IMR-90 (cell line): ENCODE measurements around the gene YTHDF2. TPM values are rescaled to one million over a fixed set of nuclear protein-coding genes. Genes with fewer than 3 reads are reported as not detected.

Experiments
- ATAC-seq: fragments of 200-7000 bp; cut with Tn5 transposase; 2 replicates; pipeline ENCODE4 v1.9.1; 2020; ENCODE audit warnings: low read depth, mild to moderate bottlenecking, moderate library complexity
- BruUV-seq: library from RNA; stranded (reverse); fragments of 400-500 nt; replicated peaks from 2 replicates; lab custom pipeline; 2021; lab: Mats Ljungman, UMichigan
- CTCF ChIA-PET: fragments of 300-600 bp; formaldehyde crosslinking; extraction: SDS; loops from one replicate; lab custom pipeline; 2021; ENCODE audit warnings: antibody characterized with exemption; lab: Yijun Ruan, JAX
- POLR2A ChIA-PET: fragments of 300-600 bp; sonication (Branson Sonifier 250); formaldehyde crosslinking; loops from one replicate; lab custom pipeline; 2022; ENCODE audit warnings: antibody characterized with exemption; ENCODE audit not compliant: unreplicated experiment; lab: Charles Lee
- DNase-seq: peaks from one replicate; pipeline ENCODE4 v3.0.0; 2013
- H2AFZ ChIP-seq: replicated peaks from 2 replicates; pipeline ENCODE3; 2013; ENCODE audit warnings: low read length, mild to moderate bottlenecking; ENCODE audit not compliant: poor library complexity
- H2AK5ac ChIP-seq: 2 replicates; pipeline ENCODE4 v1.6.1; 2013; ENCODE audit warnings: low read depth, low read length, inconsistent platforms
- H2AK9ac ChIP-seq: replicated peaks from 2 replicates; pipeline ENCODE3; 2013; ENCODE audit warnings: mild to moderate bottlenecking, low read depth, low read length, moderate library complexity; ENCODE audit not compliant: poor library complexity
- H2BK120ac ChIP-seq: 2 replicates; pipeline ENCODE4 v1.6.1; 2013; ENCODE audit warnings: low read depth, low read length, inconsistent platforms
- H2BK15ac ChIP-seq: 3 replicates; pipeline ENCODE4 v1.6.1; 2013; ENCODE audit warnings: low read depth, low read length, inconsistent platforms
- H2BK20ac ChIP-seq: 2 replicates; pipeline ENCODE4 v1.6.1; 2013; ENCODE audit warnings: low read depth, mild to moderate bottlenecking, inconsistent platforms, low read length, moderate library complexity
- H2BK5ac ChIP-seq: 2 replicates; pipeline ENCODE4 v1.6.1; 2013; ENCODE audit warnings: mild to moderate bottlenecking, low read depth, low read length, inconsistent platforms; ENCODE audit not compliant: poor library complexity, severe bottlenecking
- H3K14ac ChIP-seq: replicated peaks from 2 replicates; pipeline ENCODE4 v1.6.1; 2013; ENCODE audit warnings: low read depth, low read length, inconsistent platforms
- H3K18ac ChIP-seq: 2 replicates; pipeline ENCODE4 v1.6.1; 2013; ENCODE audit warnings: low read depth, low read length, control low read depth
- H3K23ac ChIP-seq: 2 replicates; pipeline ENCODE4 v1.6.1; 2013; ENCODE audit warnings: low read depth, low read length, inconsistent platforms
- H3K27ac ChIP-seq: 2 replicates; pipeline ENCODE4 v1.5.1; 2013; ENCODE audit warnings: mild to moderate bottlenecking, control low read depth, low read length; ENCODE audit not compliant: insufficient read depth
- H3K27me3 ChIP-seq: 2 replicates; pipeline ENCODE4 v1.6.1; 2013; ENCODE audit warnings: low read length; ENCODE audit not compliant: control insufficient read depth, insufficient read depth
- H3K36me3 ChIP-seq: 2 replicates; pipeline ENCODE4 v1.6.1; 2013; ENCODE audit warnings: low read length, mixed read lengths; ENCODE audit not compliant: control insufficient read depth, insufficient read depth
- H3K4ac ChIP-seq: 2 replicates; pipeline ENCODE4 v1.6.1; 2013; ENCODE audit warnings: low read depth, low read length, inconsistent platforms
- H3K4me1 ChIP-seq: 2 replicates; pipeline ENCODE4 v1.6.1; 2013; ENCODE audit warnings: low read length, mixed read lengths; ENCODE audit not compliant: control insufficient read depth, insufficient read depth
- H3K4me2 ChIP-seq: 2 replicates; pipeline ENCODE4 v1.6.1; 2013; ENCODE audit warnings: low read depth, mild to moderate bottlenecking, control low read depth, low read length, moderate library complexity
- H3K4me3 ChIP-seq: 2 replicates; pipeline ENCODE4 v1.5.1; 2013; ENCODE audit warnings: low read depth, mild to moderate bottlenecking, control low read depth, low read length, moderate library complexity; ENCODE audit not compliant: insufficient read depth
- H3K56ac ChIP-seq: 2 replicates; pipeline ENCODE4 v1.6.1; 2013; ENCODE audit warnings: low read length, inconsistent platforms; ENCODE audit not compliant: insufficient read depth; ENCODE audit errors: extremely low read depth
- H3K79me1 ChIP-seq, 2 experiments: 2 replicates each; pipeline ENCODE4 v1.6.1; 2013; ENCODE audit warnings: low read length in 2 of 2, inconsistent platforms in 1 of 2, low read depth in 1 of 2
- H3K9ac ChIP-seq: 2 replicates; pipeline ENCODE4 v1.6.1; 2013; ENCODE audit warnings: low read depth, low read length, control low read depth
- H3K9me1 ChIP-seq: 2 replicates; pipeline ENCODE4 v1.6.1; 2013; ENCODE audit warnings: low read length, inconsistent platforms; ENCODE audit not compliant: insufficient read depth
- H3K9me3 ChIP-seq: 2 replicates; pipeline ENCODE4 v1.6.1; 2013; ENCODE audit warnings: low read length; ENCODE audit not compliant: control insufficient read depth, insufficient read depth
- H4K20me1 ChIP-seq: 2 replicates; pipeline ENCODE4 v1.6.1; 2013; ENCODE audit warnings: low read length, inconsistent platforms; ENCODE audit not compliant: insufficient read depth
- H4K5ac ChIP-seq: 2 replicates; pipeline ENCODE4 v1.6.1; 2013; ENCODE audit warnings: mild to moderate bottlenecking, low read depth, low read length, control low read depth
- H4K8ac ChIP-seq, 2 experiments: 2 replicates each; pipeline ENCODE4 v1.6.1; 2013; ENCODE audit warnings: low read depth in 2 of 2, low read length in 2 of 2, control low read depth in 1 of 2, inconsistent platforms in 1 of 2
- H4K91ac ChIP-seq: 2 replicates; pipeline ENCODE4 v1.6.1; 2013; ENCODE audit warnings: low read depth, low read length, inconsistent platforms; ENCODE audit not compliant: insufficient read depth
- BHLHE40 ChIP-seq: fragments of 150-350 bp; IDR thresholded peaks from 2 replicates; pipeline ENCODE4 v1.6.1; 2016; ENCODE audit warnings: mild to moderate bottlenecking, low read depth, low read length
- CHD1 ChIP-seq: IDR thresholded peaks from 2 replicates; pipeline ENCODE4 v1.6.1; 2012; ENCODE audit warnings: low read depth, low read length, improper control_type of control experiment
- FOS ChIP-seq: fragments of 150-350 bp; IDR thresholded peaks from 2 replicates; pipeline ENCODE4 v1.6.1; 2016; ENCODE audit warnings: low read depth, low read length
- MAFK ChIP-seq: IDR thresholded peaks from 2 replicates; pipeline ENCODE4 v1.6.1; 2012; ENCODE audit warnings: low read depth, low read length, improper control_type of control experiment
- MAZ ChIP-seq: IDR thresholded peaks from 2 replicates; pipeline ENCODE4 v1.6.1; 2012; ENCODE audit warnings: low read depth, mild to moderate bottlenecking, low read length, improper control_type of control experiment, moderate library complexity, borderline replicate concordance
- MXI1 ChIP-seq: IDR thresholded peaks from 2 replicates; pipeline ENCODE4 v1.6.1; 2012; ENCODE audit warnings: low read depth, mild to moderate bottlenecking, low read length, moderate library complexity, borderline replicate concordance
- NFE2L2 ChIP-seq: fragments of 150-350 bp; IDR thresholded peaks from 2 replicates; pipeline ENCODE4 v1.6.1; 2016; ENCODE audit warnings: low read depth, mild to moderate bottlenecking, low read length
- POLR2A ChIP-seq: IDR thresholded peaks from 2 replicates; pipeline ENCODE4 v1.6.1; 2012; ENCODE audit warnings: mild to moderate bottlenecking, low read depth, low read length
- RAD21 ChIP-seq: IDR thresholded peaks from 2 replicates; pipeline ENCODE4 v1.6.1; 2012; ENCODE audit warnings: low read length, improper control_type of control experiment
- SMC3 ChIP-seq: fragments of 150-350 bp; IDR thresholded peaks from 2 replicates; pipeline ENCODE4 v1.6.1; 2016; ENCODE audit warnings: low read depth, mild to moderate bottlenecking, antibody characterized with exemption, low read length, moderate library complexity
- WGBS, 2 experiments: methylation state at CpG; one replicate each; pipeline versions ENCODE4 v1.1.5 to v1.1.7; 2013; ENCODE audit warnings: missing lambda C conversion rate in 2 of 2; ENCODE audit not compliant: insufficient read length in 1 of 2; ENCODE audit errors: extremely low coverage in 2 of 2; 5-methylcytosine and 5-hydroxymethylcytosine counted together
- dilution Hi-C: fragments of 300-500 bp; cut with HindIII; formaldehyde crosslinking; loops from one replicate; pipeline ENCODE4 v1.14.3; 2018; ENCODE audit warnings: low sequenced_read_pairs; ENCODE audit not compliant: unreplicated experiment
- in situ Hi-C: fragments of 300-500 bp; cut with MboI; formaldehyde crosslinking; loops from 3 replicates; pipeline ENCODE4 v1.14.3; 2019; ENCODE audit warnings: low sequenced_read_pairs, inconsistent platforms, mixed read lengths
- intact Hi-C: fragments of 100-400 bp; cut with micrococcal nuclease; formaldehyde crosslinking; loops from 2 replicates; pipeline ENCODE4 v1.10.0; 2022
- polyA plus RNA-seq, 3 experiments: library from polyadenylated mRNA; depleted of rRNA; stranded (reverse); fragments of >200 nt; gene quantifications; 2 replicates each; pipeline ENCODE4 v1.2.3, GENCODE V29; 2012; ENCODE audit warnings: low replicate concordance in 1 of 3
- total RNA-seq: library from RNA; depleted of rRNA; stranded (reverse); fragments of >200 nt; gene quantifications from 2 replicates; pipeline ENCODE4 v1.2.3, GENCODE V29; 2012
- TF ChIP-seq, protein P1 (sequence below): fragments of 150-350 bp; IDR thresholded peaks from 2 replicates; pipeline ENCODE4 v1.6.1; 2016; ENCODE audit warnings: low read depth, mild to moderate bottlenecking, low read length, moderate library complexity, borderline replicate concordance
- TF ChIP-seq, protein P2 (sequence below): fragments of 150-350 bp; IDR thresholded peaks from 2 replicates; pipeline ENCODE4 v1.6.1; 2017; ENCODE audit warnings: mild to moderate bottlenecking, antibody characterized with exemption, low read length, low read depth

The YTHDF2 gene
- total and polyA plus RNA-seq, 2 of the 4 experiments (the other 2 are of a cell fraction): 50.0 to 94.3 TPM

DNA sequence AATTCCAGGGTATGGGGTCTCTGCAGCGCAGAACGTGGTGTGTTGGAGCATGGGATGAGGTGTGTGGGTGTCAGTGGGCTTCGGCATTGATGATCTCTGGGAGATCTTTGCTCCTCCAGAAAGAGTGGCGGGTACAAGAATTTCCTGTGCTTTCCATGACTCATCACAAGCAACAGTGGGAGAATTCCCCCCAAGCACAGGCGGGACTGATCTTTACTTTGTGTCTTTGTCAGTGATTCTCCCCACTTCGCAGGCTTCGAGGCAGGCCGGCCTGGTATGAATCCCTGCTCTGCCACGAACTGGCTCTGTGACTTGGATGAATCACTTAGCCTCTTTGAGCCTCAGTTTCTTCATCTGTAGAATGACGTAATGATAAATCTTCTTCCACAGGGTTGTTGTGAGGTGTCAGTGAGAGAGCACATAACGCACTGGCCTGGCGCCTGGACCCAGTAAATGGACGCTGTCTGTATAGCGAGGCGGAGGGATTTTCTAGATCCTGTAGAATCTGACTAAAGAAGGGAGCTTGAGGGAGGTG, 77.3 kb downstream of the YTHDF2 start:
- Histone ChIP-seq H3K56ac (no peak overlapping the region), H3K14ac (no peak overlapping the region), H2AFZ (no peak overlapping the region), H3K79me1 (no peaks in the 10 kb centered on the region), H3K23ac (no peak overlapping the region), H4K8ac (no peak overlapping the region), H2BK20ac (no peak overlapping the region), H2BK120ac (no peak overlapping the region), H3K9me3 (no peaks in the 10 kb centered on the region), H4K5ac (no peak overlapping the region), H3K36me3 (no peaks in the 10 kb centered on the region), H3K4ac (no peak overlapping the region), H2BK15ac (no peak overlapping the region), H3K27ac (no peak overlapping the region), H4K20me1 (no peaks in the 10 kb centered on the region), H3K27me3 (peaks cover 89% of the 10 kb centered on the region), H4K91ac (no peak overlapping the region), H2AK9ac (no peak overlapping the region), H3K4me2 (no peak overlapping the region), H3K9ac (no peak overlapping the region), H2AK5ac (no peak overlapping the region), H3K18ac (no peak overlapping the region), H3K4me1 (no peaks in the 10 kb centered on the region), H3K4me3 (no peak overlapping the region), H2BK5ac (no peak overlapping the region), H3K9me1 (no peaks in the 10 kb centered on the region)
- dilution Hi-C loops: no loop called here
- POLR2A ChIA-PET: no interaction called here
- in situ Hi-C loops: no loop called here
- 64% methylated on average over 7 of the region's 15 CpGs; no CpG with 5 or more reads in 1 of the 2 experiments for WGBS, 2 experiments
- DNase-seq (no peak), ATAC-seq (no peak)
- TF ChIP-seq CHD1 (no peak), RAD21 (no peak), NFE2L2 (no peak), MAZ (no peak), MXI1 (no peak), FOS (no peak), BHLHE40 (no peak), POLR2A (no peak), SMC3 (no peak), MAFK (no peak)
- TF ChIP-seq, protein P1, sequence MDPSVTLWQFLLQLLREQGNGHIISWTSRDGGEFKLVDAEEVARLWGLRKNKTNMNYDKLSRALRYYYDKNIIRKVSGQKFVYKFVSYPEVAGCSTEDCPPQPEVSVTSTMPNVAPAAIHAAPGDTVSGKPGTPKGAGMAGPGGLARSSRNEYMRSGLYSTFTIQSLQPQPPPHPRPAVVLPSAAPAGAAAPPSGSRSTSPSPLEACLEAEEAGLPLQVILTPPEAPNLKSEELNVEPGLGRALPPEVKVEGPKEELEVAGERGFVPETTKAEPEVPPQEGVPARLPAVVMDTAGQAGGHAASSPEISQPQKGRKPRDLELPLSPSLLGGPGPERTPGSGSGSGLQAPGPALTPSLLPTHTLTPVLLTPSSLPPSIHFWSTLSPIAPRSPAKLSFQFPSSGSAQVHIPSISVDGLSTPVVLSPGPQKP: no peak
- TF ChIP-seq, protein P2, sequence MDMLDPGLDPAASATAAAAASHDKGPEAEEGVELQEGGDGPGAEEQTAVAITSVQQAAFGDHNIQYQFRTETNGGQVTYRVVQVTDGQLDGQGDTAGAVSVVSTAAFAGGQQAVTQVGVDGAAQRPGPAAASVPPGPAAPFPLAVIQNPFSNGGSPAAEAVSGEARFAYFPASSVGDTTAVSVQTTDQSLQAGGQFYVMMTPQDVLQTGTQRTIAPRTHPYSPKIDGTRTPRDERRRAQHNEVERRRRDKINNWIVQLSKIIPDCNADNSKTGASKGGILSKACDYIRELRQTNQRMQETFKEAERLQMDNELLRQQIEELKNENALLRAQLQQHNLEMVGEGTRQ: no peak
- CTCF ChIA-PET: interaction anchor here (0.5 kb wide), 1 partner anchor 52 kb away, joined by 4 read pairs; no protein-coding TSS in a partner anchor
- intact Hi-C loops: no loop called here
- BruUV-seq: no TSS peak
